Epithelial cell of esophagus (primary cell): ENCODE results near the gene OSGEP.

Experiments used
- DNase-seq: peaks from one replicate; pipeline ENCODE4 v3.0.0; 2010; ENCODE audit warnings: low read depth
- H3K4me3 ChIP-seq: 2 replicates; pipeline ENCODE4 v1.5.1; 2011; ENCODE audit warnings: mild to moderate bottlenecking, low read length, control low read depth
- TF ChIP-seq, protein P1 (sequence below): IDR thresholded peaks from 2 replicates; pipeline ENCODE4 v1.5.1; 2011; ENCODE audit warnings: low read depth, mild to moderate bottlenecking, low read length, control low read depth, inconsistent platforms; ENCODE audit not compliant: insufficient read depth; ENCODE audit errors: missing control alignments

OSGEP gene

DNA sequence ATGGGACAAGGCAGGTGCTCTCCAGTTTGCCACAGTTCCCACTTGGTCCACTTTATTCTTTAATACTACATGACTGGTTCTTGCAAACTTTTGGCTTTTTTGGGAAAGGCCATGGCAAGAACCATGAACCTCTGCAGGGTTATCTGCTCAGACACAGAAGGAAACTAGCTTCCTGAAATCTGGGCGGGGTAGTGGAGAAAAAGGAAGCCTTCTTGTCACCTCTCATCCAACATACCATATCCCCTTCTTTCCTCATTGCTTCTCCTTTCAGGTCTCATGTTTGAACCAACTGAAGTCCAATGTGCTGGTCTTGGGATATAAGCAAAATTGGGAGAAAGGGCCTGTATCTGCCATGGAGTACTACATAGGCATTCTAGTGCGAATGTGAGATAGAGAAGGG is 13.2 kb downstream of the OSGEP start:
- TF ChIP-seq, protein P1, sequence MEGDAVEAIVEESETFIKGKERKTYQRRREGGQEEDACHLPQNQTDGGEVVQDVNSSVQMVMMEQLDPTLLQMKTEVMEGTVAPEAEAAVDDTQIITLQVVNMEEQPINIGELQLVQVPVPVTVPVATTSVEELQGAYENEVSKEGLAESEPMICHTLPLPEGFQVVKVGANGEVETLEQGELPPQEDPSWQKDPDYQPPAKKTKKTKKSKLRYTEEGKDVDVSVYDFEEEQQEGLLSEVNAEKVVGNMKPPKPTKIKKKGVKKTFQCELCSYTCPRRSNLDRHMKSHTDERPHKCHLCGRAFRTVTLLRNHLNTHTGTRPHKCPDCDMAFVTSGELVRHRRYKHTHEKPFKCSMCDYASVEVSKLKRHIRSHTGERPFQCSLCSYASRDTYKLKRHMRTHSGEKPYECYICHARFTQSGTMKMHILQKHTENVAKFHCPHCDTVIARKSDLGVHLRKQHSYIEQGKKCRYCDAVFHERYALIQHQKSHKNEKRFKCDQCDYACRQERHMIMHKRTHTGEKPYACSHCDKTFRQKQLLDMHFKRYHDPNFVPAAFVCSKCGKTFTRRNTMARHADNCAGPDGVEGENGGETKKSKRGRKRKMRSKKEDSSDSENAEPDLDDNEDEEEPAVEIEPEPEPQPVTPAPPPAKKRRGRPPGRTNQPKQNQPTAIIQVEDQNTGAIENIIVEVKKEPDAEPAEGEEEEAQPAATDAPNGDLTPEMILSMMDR = no peak
- H3K4me3 ChIP-seq = no peak overlapping the region
- no peak for DNase-seq

DNA sequence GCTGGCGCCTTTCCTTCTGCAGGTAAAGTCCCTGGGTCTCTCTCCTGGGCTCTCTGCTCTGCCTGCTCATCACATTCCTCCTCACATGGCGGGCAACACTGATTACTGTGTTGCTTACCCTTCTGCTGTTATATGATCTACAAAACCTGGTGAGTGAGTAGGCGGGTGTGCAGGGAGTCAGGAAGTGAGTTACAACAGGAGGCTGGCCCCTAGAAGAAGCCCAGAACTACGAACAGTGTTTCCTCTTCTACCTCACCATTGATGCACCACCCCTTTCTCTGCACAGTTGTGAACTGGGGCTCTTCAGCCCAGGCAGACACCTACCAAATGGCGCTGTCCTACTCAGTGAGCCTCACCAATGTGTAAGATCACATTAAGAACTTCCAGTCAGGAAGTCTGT is 13.7 kb downstream of the OSGEP start:
- no peak overlapping the region for H3K4me3 ChIP-seq
- TF ChIP-seq, protein P1 = no peak
- no peak for DNase-seq

GRCh38 chr14:20440465-20440864 is 14.1 kb downstream of the OSGEP start:
- TF ChIP-seq, protein P1 = no peak
- no peak overlapping the region for H3K4me3 ChIP-seq
- no peak for DNase-seq

- no peak for DNase-seq
- no peak overlapping the region for H3K4me3 ChIP-seq
- TF ChIP-seq, protein P1 = no peak
Measured at GRCh38 chr14:20438664-20439063, 15.9 kb downstream of the OSGEP start.

- no peak overlapping the region for H3K4me3 ChIP-seq
- TF ChIP-seq, protein P1 = no peak
- DNase-seq = peak; percentile 60
Measured at GRCh38 chr14:20436363-20436755, 18.3 kb downstream of the OSGEP start.

DNA sequence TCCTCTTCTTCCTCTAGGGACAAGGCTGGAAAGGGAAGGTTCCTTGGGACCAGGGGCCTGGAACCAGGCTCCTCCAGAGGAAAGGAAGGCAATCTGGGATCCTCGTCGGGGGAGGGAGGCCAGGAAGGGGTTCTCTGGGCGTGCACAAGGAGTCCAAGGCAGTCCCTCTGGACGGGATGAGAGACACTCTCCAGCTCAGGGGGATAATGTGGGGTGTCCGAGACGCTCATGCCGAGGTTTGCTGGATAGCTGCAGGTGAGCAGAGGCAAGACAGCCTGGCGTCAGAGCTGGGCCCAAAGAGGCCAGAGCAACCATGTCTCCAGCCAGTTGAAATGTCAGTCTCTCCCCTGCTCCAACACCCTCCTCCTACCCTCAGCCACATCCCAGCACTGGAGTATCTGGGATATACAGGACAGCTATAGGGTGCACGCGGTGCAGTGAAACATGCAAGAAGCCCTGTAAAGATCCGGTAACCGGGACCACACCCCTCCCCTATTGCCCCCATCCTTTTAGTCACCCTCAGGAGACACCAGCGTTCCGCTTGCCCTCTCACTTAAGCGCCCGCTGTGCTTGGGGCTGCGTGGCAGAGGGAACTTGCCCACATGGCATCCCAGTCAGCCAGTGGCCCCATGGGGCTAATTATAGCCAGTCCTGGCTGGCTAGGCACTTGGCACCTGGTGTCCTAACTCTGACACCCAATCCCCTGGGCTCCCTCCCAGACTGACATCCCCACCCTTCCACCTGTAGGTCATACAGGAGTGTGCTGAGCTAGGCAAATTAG is 18.8 kb downstream of the OSGEP start, which contains the start of gene KLHL33:
Gene KLHL33, minus strand, starts transcription at position 585 of the 781 bp plus-strand sequence. Its CDS starts 355 bp downstream, at position 230.
- TF ChIP-seq, protein P1 = no peak
- DNase-seq = no peak
- no peak within 1 kb of the TSS for H3K4me3 ChIP-seq
